ENCODE results near the gene LRRC36.

The LRRC36 gene

DNA sequence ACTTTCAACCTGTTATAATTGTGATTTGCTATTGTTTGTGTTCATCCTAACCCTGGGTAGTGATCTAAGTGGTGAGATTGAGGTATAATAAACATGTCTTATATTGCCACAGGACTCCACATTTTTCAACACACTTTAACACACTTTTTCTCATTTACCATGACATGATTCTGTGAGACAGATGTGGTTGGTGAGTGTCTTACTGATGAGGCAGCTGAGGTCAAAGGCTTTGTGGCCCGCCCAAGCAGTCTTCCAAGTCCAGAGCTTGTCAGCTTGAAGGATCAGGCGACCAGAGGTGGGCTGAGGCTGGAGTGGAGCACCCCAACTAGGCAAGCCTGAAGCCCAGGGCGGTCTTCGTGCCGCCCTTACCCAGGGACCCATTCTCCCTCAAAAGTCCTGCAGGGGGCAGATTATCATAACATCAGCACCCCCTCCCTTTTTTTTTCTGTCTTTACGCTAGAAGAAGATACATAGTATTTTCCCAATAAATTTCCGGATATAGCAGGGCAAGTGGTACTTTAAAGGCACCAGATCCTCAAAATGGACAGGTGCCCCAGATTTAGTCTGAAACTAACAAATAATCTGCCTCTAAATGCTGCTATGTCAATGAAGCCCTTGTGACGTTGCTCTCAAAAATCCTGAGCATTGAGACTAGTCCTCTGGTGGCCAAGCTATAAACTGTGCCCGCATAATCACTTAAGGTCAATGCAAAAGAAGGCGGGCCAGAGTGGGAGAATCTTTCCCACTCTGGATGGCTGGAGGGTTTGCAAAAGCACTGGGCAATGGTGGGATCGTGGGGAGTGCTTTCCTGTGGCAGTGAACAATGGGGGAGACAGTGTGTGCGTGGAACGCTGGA, 21.2 kb upstream of the LRRC36 start:
- DNase-seq (ENCODE audit: low read depth) = no peak
- TF ChIP-seq CTCF (IDR thresholded peaks at IDR 0.05; ENCODE audit: low read depth, low read length, missing control alignments) = no peak

DNA sequence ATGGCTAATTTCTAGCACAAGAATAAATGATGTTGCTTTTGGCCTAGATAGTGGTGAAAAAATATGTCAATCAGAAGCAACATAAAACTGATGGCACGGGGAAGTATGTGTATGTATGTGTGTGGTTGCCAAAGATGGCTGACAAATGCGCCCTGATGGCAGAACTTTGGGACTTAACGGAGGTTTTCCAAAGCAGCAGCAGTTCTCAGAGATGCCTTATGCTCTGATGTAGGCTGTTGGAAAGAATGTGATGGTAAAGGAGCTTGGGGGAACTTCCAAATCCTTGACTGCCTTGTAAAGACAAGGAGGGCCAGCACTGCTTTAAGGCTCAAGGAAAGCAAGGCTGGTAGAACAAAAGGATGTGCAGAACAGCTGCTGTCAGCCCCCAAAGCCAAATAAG, 16.1 kb upstream of the LRRC36 start:
- no peak for DNase-seq (ENCODE audit: low read depth)
- H3K4me3 ChIP-seq (ENCODE audit: low read depth, low read length) = no peak overlapping the region
- no peak for TF ChIP-seq CTCF (IDR thresholded peaks at IDR 0.05; ENCODE audit: low read depth, low read length, missing control alignments)

More for the DNA sequence above, 21.2 kb upstream of the LRRC36 start:
- H3K4me3 ChIP-seq (ENCODE audit: low read depth, low read length) = no peak overlapping the region

DNA sequence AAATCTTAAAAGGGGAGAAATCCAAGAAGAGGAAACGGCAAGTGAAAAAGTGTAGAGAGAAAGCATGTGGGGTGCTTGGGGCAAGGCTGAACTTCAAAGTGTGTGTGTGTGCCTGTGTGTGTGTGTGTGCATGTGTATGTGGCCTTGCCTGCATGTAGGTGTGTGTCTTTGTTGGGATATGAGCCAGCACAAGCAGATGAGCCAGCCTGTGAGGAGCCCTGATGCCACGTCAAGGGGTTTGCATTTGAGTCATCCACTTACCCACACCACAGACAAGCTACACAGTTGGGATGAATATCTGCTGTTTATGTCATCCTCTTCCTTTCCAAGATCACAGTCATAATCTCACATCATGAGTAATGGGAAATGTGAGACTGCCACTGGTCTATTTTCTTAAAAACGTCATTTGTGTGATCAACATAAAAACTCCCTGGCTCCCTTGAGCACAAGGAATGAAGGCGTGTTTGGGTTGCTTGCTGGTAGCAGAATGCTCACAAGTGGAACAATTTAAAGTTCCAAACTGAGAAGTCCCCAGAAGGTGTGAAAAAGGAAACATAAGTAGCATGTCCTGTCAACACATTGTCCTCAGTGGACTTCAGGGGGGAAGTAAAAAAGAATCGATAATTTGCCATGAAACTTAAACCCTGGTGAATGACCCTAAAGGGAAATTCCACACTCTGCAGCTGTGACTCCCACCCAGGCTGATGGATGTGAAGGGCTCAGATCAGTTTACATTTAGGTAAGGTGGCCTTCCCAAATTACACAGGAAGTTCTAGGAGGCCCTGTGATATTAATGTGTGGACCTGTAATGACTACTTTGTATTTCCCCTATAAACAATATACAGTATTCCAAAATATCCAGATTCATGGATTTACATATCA, 14.8 kb upstream of the LRRC36 start:
- TF ChIP-seq CTCF (IDR thresholded peaks at IDR 0.05; ENCODE audit: low read depth, low read length, missing control alignments) = no peak
- DNase-seq (ENCODE audit: low read depth) = peak; percentile 60
- no peak overlapping the region for H3K4me3 ChIP-seq (ENCODE audit: low read depth, low read length)

DNA sequence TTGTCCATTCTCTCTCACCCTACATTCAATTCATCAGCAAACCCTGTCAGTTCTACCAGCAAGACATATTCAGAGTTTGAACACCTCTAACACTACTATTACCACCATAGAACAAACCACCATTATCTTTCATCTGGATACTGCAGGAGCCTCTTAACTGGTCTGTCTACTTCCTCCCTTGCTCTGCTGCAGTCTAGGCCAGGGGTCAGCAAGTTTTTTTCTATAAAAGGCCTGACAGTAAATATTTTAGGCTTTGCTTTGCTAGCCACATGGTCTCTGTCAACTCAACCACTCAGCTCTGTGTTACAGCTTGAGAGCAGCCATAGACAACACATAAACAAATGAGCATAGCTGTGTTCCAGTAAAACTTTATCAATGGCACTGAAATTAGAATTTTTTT, 13.9 kb upstream of the LRRC36 start:
- H3K4me3 ChIP-seq (ENCODE audit: low read depth, low read length) = no peak overlapping the region
- no peak for TF ChIP-seq CTCF (IDR thresholded peaks at IDR 0.05; ENCODE audit: low read depth, low read length, missing control alignments)
- no peak for DNase-seq (ENCODE audit: low read depth)

DNA sequence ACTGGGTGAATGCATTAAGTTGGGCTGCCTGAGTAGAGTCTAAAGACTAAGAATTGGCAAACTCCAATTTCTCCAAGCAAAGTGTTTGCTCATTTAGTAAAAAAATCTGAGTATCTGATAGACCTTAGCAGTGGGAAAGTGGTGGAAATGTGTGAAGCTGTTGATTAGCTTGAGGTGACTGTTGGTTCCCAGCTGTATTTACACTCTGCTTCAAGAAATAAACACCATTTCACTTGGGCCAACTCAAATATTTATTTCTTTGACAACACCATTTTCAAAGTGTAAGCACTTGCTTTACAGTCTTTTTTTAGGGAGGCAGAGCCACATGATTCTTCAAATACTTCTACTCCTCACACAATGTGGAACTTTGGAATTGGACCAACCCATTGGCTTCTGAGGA, 8.8 kb upstream of the LRRC36 start:
- TF ChIP-seq CTCF (IDR thresholded peaks at IDR 0.05; ENCODE audit: low read depth, low read length, missing control alignments) = no peak
- DNase-seq (ENCODE audit: low read depth) = no peak
- no peak overlapping the region for H3K4me3 ChIP-seq (ENCODE audit: low read depth, low read length)

GRCh38 chr16:67326115-67326471, 522 bp upstream of the LRRC36 start:
- H3K4me3 ChIP-seq (ENCODE audit: low read depth, low read length) = peak overlapping the region; percentile 49
- no peak for DNase-seq (ENCODE audit: low read depth)
- TF ChIP-seq CTCF (IDR thresholded peaks at IDR 0.05; ENCODE audit: low read depth, low read length, missing control alignments) = no peak
